HEK293 (cell line): ENCODE results near the gene SUMF1.
A peak's percentile ranks its signal among the peaks of the same experiment; 100 is the strongest.

Experiments
- CTCF ChIA-PET: fragments of 350-600 bp; formaldehyde crosslinking; extraction: SDS; loops from one replicate; lab custom pipeline; 2021; ENCODE audit warnings: antibody characterized with exemption; lab: Yijun Ruan, JAX
- POLR2A ChIA-PET: fragments of 300-600 bp; formaldehyde crosslinking; extraction: SDS; loops from one replicate; lab custom pipeline; 2020; ENCODE audit warnings: antibody characterized with exemption, inconsistent platforms; lab: Yijun Ruan, JAX
- H3K27ac ChIP-seq: fragments of 200-500 bp; sonication (Bioruptor generic); 2 replicates; pipeline ENCODE4 v1.5.1; 2014; ENCODE audit warnings: low read depth, low read length, control low read depth, inconsistent platforms; ENCODE audit errors: extremely low read depth
- H3K36me3 ChIP-seq, 2 experiments: fragments of 200-500 bp in 1 of 2; sonication (Bioruptor generic) in 1 of 2; 1 replicate in 1 of 2; 2 replicates in 1 of 2; pipeline ENCODE4 v1.5.1; 2014 to 2017; ENCODE audit warnings: inconsistent platforms in 2 of 2, low read length in 2 of 2; ENCODE audit not compliant: control insufficient read depth in 2 of 2, insufficient read depth in 1 of 2
- H3K4me1 ChIP-seq: fragments of 200-500 bp; sonication (Bioruptor generic); 2 replicates; pipeline ENCODE4 v1.5.1; 2014; ENCODE audit warnings: mild to moderate bottlenecking, low read length, inconsistent platforms; ENCODE audit not compliant: control insufficient read depth, insufficient read depth
- H3K4me3 ChIP-seq: 2 replicates; pipeline ENCODE4 v1.5.1; 2011; ENCODE audit warnings: low read depth, mild to moderate bottlenecking, control low read depth, low read length, moderate library complexity
- H3K9me3 ChIP-seq: fragments of 200-500 bp; sonication (Bioruptor generic); 2 replicates; pipeline ENCODE4 v1.5.1; 2014; ENCODE audit warnings: low read depth, low read length, inconsistent platforms; ENCODE audit not compliant: control insufficient read depth, insufficient read depth
- ATF2 ChIP-seq: fragments of 450-650 bp; formaldehyde crosslinking; IDR thresholded peaks from 2 replicates; pipeline ENCODE4 v1.5.1; 2016; ENCODE audit warnings: missing biosample characterization, missing genetic modification characterization, low read depth
- KLF17 ChIP-seq: fragments of 450-650 bp; formaldehyde crosslinking; IDR thresholded peaks from 2 replicates; pipeline ENCODE4 v1.5.1; 2016; ENCODE audit warnings: missing biosample characterization, missing genetic modification characterization
- MYNN ChIP-seq: fragments of 450-650 bp; formaldehyde crosslinking; IDR thresholded peaks from 2 replicates; pipeline ENCODE4 v1.5.1; 2016; ENCODE audit warnings: missing biosample characterization, missing genetic modification characterization, borderline replicate concordance
- MZF1 ChIP-seq: fragments of 450-650 bp; formaldehyde crosslinking; IDR thresholded peaks from 2 replicates; pipeline ENCODE4 v1.5.1; 2017; ENCODE audit warnings: missing biosample characterization, missing genetic modification characterization, borderline replicate concordance
- PBX3 ChIP-seq: sonication (generic); formaldehyde crosslinking; IDR thresholded peaks from 2 replicates; pipeline ENCODE4 v1.8.1; 2022; ENCODE audit warnings: mild to moderate bottlenecking, moderate library complexity, missing genetic modification reagents
- WT1 ChIP-seq: fragments of 450-650 bp; formaldehyde crosslinking; IDR thresholded peaks from 2 replicates; pipeline ENCODE4 v1.5.1; 2016; ENCODE audit warnings: missing biosample characterization, missing genetic modification characterization
- ZBTB20 ChIP-seq: fragments of 450-650 bp; formaldehyde crosslinking; IDR thresholded peaks from 2 replicates; pipeline ENCODE4 v1.5.1; 2016; ENCODE audit warnings: missing biosample characterization, missing genetic modification characterization
- ZBTB49 ChIP-seq: fragments of 450-650 bp; formaldehyde crosslinking; IDR thresholded peaks from 2 replicates; pipeline ENCODE4 v1.5.1; 2016; ENCODE audit warnings: missing biosample characterization, missing genetic modification characterization, low read depth
- ZFHX2 ChIP-seq: fragments of 450-650 bp; formaldehyde crosslinking; conservative IDR thresholded peaks from 2 replicates; pipeline ENCODE4 v1.5.1; 2016; ENCODE audit warnings: missing biosample characterization, missing genetic modification characterization
- ZNF138 ChIP-seq: fragments of 450-650 bp; formaldehyde crosslinking; IDR thresholded peaks from 2 replicates; pipeline ENCODE4 v1.5.1; 2016; ENCODE audit warnings: missing biosample characterization, missing genetic modification characterization, borderline replicate concordance
- ZNF146 ChIP-seq: fragments of 450-650 bp; formaldehyde crosslinking; IDR thresholded peaks from 2 replicates; pipeline ENCODE4 v1.5.1; 2016; ENCODE audit warnings: missing biosample characterization, missing genetic modification characterization
- ZNF221 ChIP-seq: fragments of 450-650 bp; formaldehyde crosslinking; IDR thresholded peaks from 2 replicates; pipeline ENCODE4 v1.5.1; 2017; ENCODE audit warnings: missing biosample characterization, missing genetic modification characterization, borderline replicate concordance
- ZNF350 ChIP-seq: fragments of 450-650 bp; formaldehyde crosslinking; IDR thresholded peaks from 2 replicates; pipeline ENCODE4 v1.5.0; 2017; ENCODE audit warnings: missing biosample characterization, mild to moderate bottlenecking, missing genetic modification characterization
- ZNF354C ChIP-seq: fragments of 450-650 bp; formaldehyde crosslinking; IDR thresholded peaks from 2 replicates; pipeline ENCODE4 v1.5.1; 2016; ENCODE audit warnings: missing biosample characterization, missing genetic modification characterization, low read depth, borderline replicate concordance
- ZNF362 ChIP-seq: fragments of 450-650 bp; formaldehyde crosslinking; IDR thresholded peaks from 2 replicates; pipeline ENCODE4 v1.5.1; 2016; ENCODE audit warnings: missing biosample characterization, missing genetic modification characterization
- ZNF366 ChIP-seq: fragments of 450-650 bp; formaldehyde crosslinking; conservative IDR thresholded peaks from 2 replicates; pipeline ENCODE4 v1.5.1; 2016; ENCODE audit warnings: missing biosample characterization, missing genetic modification characterization
- ZNF398 ChIP-seq: fragments of 450-650 bp; formaldehyde crosslinking; IDR thresholded peaks from 2 replicates; pipeline ENCODE4 v1.5.1; 2017; ENCODE audit warnings: missing biosample characterization, missing genetic modification characterization
- ZNF580 ChIP-seq: fragments of 450-650 bp; formaldehyde crosslinking; IDR thresholded peaks from 2 replicates; pipeline ENCODE4 v1.5.1; 2016; ENCODE audit warnings: missing biosample characterization, missing genetic modification characterization

Gene SUMF1

GRCh38 chr3:4501437-4501836 lies 34.4 kb upstream of the SUMF1 start:
- Histone ChIP-seq H3K4me3 (no peak overlapping the region), H3K9me3 (no peaks in the 10 kb centered on the region), H3K4me1 (peaks cover 8% of the 10 kb centered on the region), H3K27ac (no peak overlapping the region), H3K36me3 (peaks cover 0 to 3% of the 10 kb centered on the region in 2 experiments; a peak in 2 of 3 replicates)
- CTCF ChIA-PET: interaction anchor here (0.6 kb wide), 1 partner anchor 21 kb away, joined by 5 read pairs; no protein-coding TSS in a partner anchor
- POLR2A ChIA-PET: interaction anchor here (1.3 kb wide), 1 partner anchor 8 kb away, joined by 4 read pairs; the partner anchor contains the start of gene ITPR1
- no peak for TF ChIP-seq MYNN (tag by site-specific recombination)

GRCh38 chr3:4498446-4498845 lies 31.4 kb upstream of the SUMF1 start:
- peaks cover 13% of the 10 kb centered on the region for H3K4me1 ChIP-seq
- H3K4me3 ChIP-seq: no peak overlapping the region
- ChIA-PET CTCF (no interaction called here), POLR2A (no interaction called here)
- peaks cover 0 to 3% of the 10 kb centered on the region in 2 experiments; a peak in 2 of 3 replicates for H3K36me3 ChIP-seq
- TF ChIP-seq ZNF138: no peak
- no peak for TF ChIP-seq KLF17 (tag by site-specific recombination)
- TF ChIP-seq ZNF350 (tag by site-specific recombination): no peak
- TF ChIP-seq PBX3: no peak
- TF ChIP-seq ZNF366 (tag by site-specific recombination): no peak
- TF ChIP-seq, all 188 proteins: peak for 0
- no peaks in the 10 kb centered on the region for H3K9me3 ChIP-seq
- no peak overlapping the region for H3K27ac ChIP-seq

GRCh38 chr3:4497843-4498324 lies 30.8 kb upstream of the SUMF1 start:
- Histone ChIP-seq H3K36me3 (peaks cover 0 to 3% of the 10 kb centered on the region in 2 experiments; a peak in 2 of 3 replicates), H3K4me1 (peaks cover 13% of the 10 kb centered on the region), H3K27ac (no peak overlapping the region), H3K4me3 (no peak overlapping the region), H3K9me3 (no peaks in the 10 kb centered on the region)
- 0 out of 2 replicates have a peak, but pooled peaks have one; percentile 11 for TF ChIP-seq ATF2 (tag by site-specific recombination)
- no peak for TF ChIP-seq ZNF221
- no peak for TF ChIP-seq ZFHX2 (tag by site-specific recombination)
- no peak for TF ChIP-seq ZNF398
- peak; percentile 41; the same call in 1 of the 2 replicates for TF ChIP-seq ZNF580 (tag by site-specific recombination)
- TF ChIP-seq ZBTB20 (tag by site-specific recombination): no peak
- TF ChIP-seq ZBTB49 (tag by site-specific recombination): no peak
- peak; percentile 98 for TF ChIP-seq WT1 (tag by site-specific recombination)
- TF ChIP-seq ZNF354C (tag by site-specific recombination): no peak
- TF ChIP-seq ZNF146: peak; percentile 89
- TF ChIP-seq ZNF362: no peak
- TF ChIP-seq MZF1 (tag by site-specific recombination): peak; percentile 97
- ChIA-PET POLR2A (no interaction called here), CTCF (no interaction called here)
